H1 (cell line): ENCODE data around the gene SPOCD1. TPM values are rescaled to one million over a fixed set of nuclear protein-coding genes. Genes with fewer than 3 reads are reported as not detected.

Experiments used
- ASH2L ChIP-seq: fragments of 200-600, 300-600 bp; sonication (generic); IDR thresholded peaks from one replicate; pipeline ENCODE4 v1.7.1; 2017; ENCODE audit warnings: low read length
- CBX5 ChIP-seq: fragments of 300-800, 300-1000 bp; sonication (generic); IDR thresholded peaks from 2 replicates; pipeline ENCODE4 v1.7.1; 2016; ENCODE audit warnings: antibody characterized with exemption, low read length, low read depth
- EGR1 ChIP-seq: IDR thresholded peaks from 2 replicates; pipeline ENCODE4 v1.6.1; 2011; ENCODE audit warnings: low read depth, low read length, borderline replicate concordance
- EP300 ChIP-seq, 2 experiments: IDR thresholded peaks; 1 replicate in 1 of 2; 2 replicates in 1 of 2; pipeline ENCODE4 v1.6.1; 2011 to 2012; ENCODE audit warnings: low read depth in 2 of 2, low read length in 2 of 2, mild to moderate bottlenecking in 2 of 2, borderline replicate concordance in 1 of 2, inconsistent platforms in 1 of 2, moderate library complexity in 1 of 2
- GTF2F1 ChIP-seq: IDR thresholded peaks from 2 replicates; pipeline ENCODE4 v1.6.1; 2012; ENCODE audit warnings: low read depth, low read length, improper control_type of control experiment, borderline replicate concordance
- HDAC2 ChIP-seq, 2 experiments: fragments of 300-600 bp in 1 of 2; sonication (generic) in 1 of 2; IDR thresholded peaks; 2 replicates each; pipeline ENCODE4 v1.6.1; 2011 to 2012; ENCODE audit warnings: low read depth in 2 of 2, low read length in 2 of 2, mild to moderate bottlenecking in 2 of 2, moderate library complexity in 2 of 2, borderline replicate concordance in 1 of 2, inconsistent platforms in 1 of 2
- JUND ChIP-seq: IDR thresholded peaks from 2 replicates; pipeline ENCODE4 v1.6.1; 2011; ENCODE audit warnings: mild to moderate bottlenecking, improper control_type of control experiment, low read length
- KDM4A ChIP-seq: IDR thresholded peaks from one replicate; pipeline ENCODE4 v1.7.1; 2012; ENCODE audit warnings: low read depth, mild to moderate bottlenecking, moderate library complexity, low read length, inconsistent platforms; ENCODE audit not compliant: severe bottlenecking
- POU5F1 ChIP-seq: IDR thresholded peaks from 2 replicates; pipeline ENCODE4 v1.6.1; 2011; ENCODE audit warnings: low read depth, mild to moderate bottlenecking, low read length, moderate library complexity
- RBBP5 ChIP-seq: IDR thresholded peaks from 2 replicates; pipeline ENCODE4 v1.7.1; 2012; ENCODE audit warnings: low read depth, mild to moderate bottlenecking, inconsistent platforms, low read length, moderate library complexity, borderline replicate concordance
- RFX5 ChIP-seq: IDR thresholded peaks from 2 replicates; pipeline ENCODE4 v1.6.1; 2011; ENCODE audit warnings: low read depth, low read length, improper control_type of control experiment, borderline replicate concordance
- RNF2 ChIP-seq: fragments of 200-900, 300-1000 bp; sonication (generic); IDR thresholded peaks from 2 replicates; pipeline ENCODE4 v1.7.1; 2016; ENCODE audit warnings: borderline replicate concordance, low read depth, mild to moderate bottlenecking, antibody characterized with exemption, low read length; ENCODE audit not compliant: poor library complexity, severe bottlenecking; ENCODE audit errors: missing control alignments
- SIN3A ChIP-seq, 2 experiments: IDR thresholded peaks in 1 of 2; conservative IDR thresholded peaks in 1 of 2; 2 replicates each; pipeline ENCODE4 v1.6.1; 2011 to 2012; ENCODE audit warnings: low read length in 2 of 2, improper control_type of control experiment in 1 of 2, low read depth in 1 of 2, mild to moderate bottlenecking in 1 of 2
- SP2 ChIP-seq: IDR thresholded peaks from 2 replicates; pipeline ENCODE4 v1.6.1; 2012; ENCODE audit warnings: mild to moderate bottlenecking, low read length, inconsistent platforms
- SP4 ChIP-seq: IDR thresholded peaks from 2 replicates; pipeline ENCODE4 v1.6.1; 2012; ENCODE audit warnings: low read length, inconsistent platforms
- TAF1 ChIP-seq: IDR thresholded peaks from 2 replicates; pipeline ENCODE4 v1.6.1; 2011; ENCODE audit warnings: mild to moderate bottlenecking, low read depth, low read length
- TBP ChIP-seq: IDR thresholded peaks from 2 replicates; pipeline ENCODE4 v1.6.1; 2011; ENCODE audit warnings: low read depth, low read length, improper control_type of control experiment
- TCF12 ChIP-seq: IDR thresholded peaks from 2 replicates; pipeline ENCODE4 v1.6.1; 2011; ENCODE audit warnings: low read depth, mild to moderate bottlenecking, low read length
- polyA plus RNA-seq, 7 experiments: library from polyadenylated mRNA; depleted of rRNA in 3 of 7; stranded (reverse) in 5 of 7; unstranded in 2 of 7; fragments of >200 nt in 5 of 7; fragments of 200-250 nt in 2 of 7; gene quantifications; 1 replicate in 5 of 7; 2 replicates in 1 of 7; 4 replicates in 1 of 7; pipeline versions ENCODE4 v1.2.1 to v1.2.3, GENCODE V29; 2011 to 2013; ENCODE audit warnings: missing spikeins in 2 of 7, mixed read lengths in 2 of 7
- total RNA-seq: library from RNA; stranded (reverse); fragmentation: NEBNext Ultra II Directional; extraction: Animal tissue kit (Norgen Biotek cat#: 25700); gene quantifications from 2 replicates; pipeline ENCODE4 v1.2.1, GENCODE V29; 2021
- TF ChIP-seq, protein P1 (sequence below): IDR thresholded peaks from 2 replicates; pipeline ENCODE4 v1.6.1; 2012; ENCODE audit warnings: low read length, inconsistent platforms
- TF ChIP-seq, protein P2 (sequence below): IDR thresholded peaks from 2 replicates; pipeline ENCODE4 v1.6.1; 2011; ENCODE audit warnings: low read depth, mild to moderate bottlenecking, low read length; ENCODE audit not compliant: insufficient read depth

SPOCD1 gene
- total and polyA plus RNA-seq, 2 of the 8 experiments (the other 6 are each of a cell fraction or from before 2014, with no cell fraction given) = 1.8 to 2.9 TPM

DNA sequence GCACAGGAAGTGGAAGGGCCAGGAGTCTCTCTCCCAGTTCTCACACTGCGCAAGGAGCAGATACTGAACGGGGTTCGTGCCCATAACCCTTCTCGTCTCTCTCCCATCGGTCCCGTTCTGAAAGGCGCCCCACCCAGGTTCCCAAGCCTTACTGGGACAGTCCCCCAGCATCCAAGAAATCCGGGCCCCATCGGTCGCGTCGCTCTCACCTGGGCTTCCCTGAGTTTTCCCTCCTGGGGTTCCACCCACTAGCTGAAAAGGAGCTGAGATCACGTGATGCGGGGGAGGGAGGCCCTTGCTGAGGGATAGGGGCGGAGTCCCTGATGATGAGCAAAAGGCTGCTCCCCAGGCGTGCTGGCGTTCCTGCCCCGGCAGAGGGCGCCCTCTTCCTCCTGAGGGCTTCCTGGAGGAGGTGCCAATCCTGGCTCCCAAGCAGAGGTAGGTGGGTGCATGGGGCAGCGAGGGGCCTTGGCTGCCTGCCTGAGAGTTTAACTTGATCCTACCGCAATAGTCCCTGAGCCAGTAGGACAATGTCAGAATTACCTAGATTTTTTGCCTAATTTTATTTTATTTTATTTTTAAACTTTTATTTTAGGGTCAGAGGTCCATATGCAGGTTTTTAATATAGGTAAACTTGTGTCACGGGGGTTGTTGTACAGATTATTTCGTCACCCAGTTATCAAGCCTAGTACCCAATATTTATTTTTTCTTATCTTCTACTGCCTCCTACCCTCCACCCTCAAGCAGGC, at the start of gene SPOCD1 (continued):
- peak in 1 of 2 experiments; percentile 70; a peak in 1 of 4 replicates for TF ChIP-seq HDAC2 (IDR thresholded peaks at IDR 0.05; ENCODE audit: borderline replicate concordance in 1 of 2, low read depth in 2 of 2, low read length in 2 of 2)
- TF ChIP-seq RBBP5 = no peak
- no peak for TF ChIP-seq CBX5
- peak; percentile 74; the same call in 1 of the 2 replicates for TF ChIP-seq GTF2F1
- TF ChIP-seq RNF2 = no peak
- no peak for TF ChIP-seq ASH2L
- TF ChIP-seq, protein P1, sequence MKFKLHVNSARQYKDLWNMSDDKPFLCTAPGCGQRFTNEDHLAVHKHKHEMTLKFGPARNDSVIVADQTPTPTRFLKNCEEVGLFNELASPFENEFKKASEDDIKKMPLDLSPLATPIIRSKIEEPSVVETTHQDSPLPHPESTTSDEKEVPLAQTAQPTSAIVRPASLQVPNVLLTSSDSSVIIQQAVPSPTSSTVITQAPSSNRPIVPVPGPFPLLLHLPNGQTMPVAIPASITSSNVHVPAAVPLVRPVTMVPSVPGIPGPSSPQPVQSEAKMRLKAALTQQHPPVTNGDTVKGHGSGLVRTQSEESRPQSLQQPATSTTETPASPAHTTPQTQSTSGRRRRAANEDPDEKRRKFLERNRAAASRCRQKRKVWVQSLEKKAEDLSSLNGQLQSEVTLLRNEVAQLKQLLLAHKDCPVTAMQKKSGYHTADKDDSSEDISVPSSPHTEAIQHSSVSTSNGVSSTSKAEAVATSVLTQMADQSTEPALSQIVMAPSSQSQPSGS = no peak
- no peak for TF ChIP-seq KDM4A
- TF ChIP-seq, protein P2, sequence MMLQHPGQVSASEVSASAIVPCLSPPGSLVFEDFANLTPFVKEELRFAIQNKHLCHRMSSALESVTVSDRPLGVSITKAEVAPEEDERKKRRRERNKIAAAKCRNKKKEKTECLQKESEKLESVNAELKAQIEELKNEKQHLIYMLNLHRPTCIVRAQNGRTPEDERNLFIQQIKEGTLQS = peak; percentile 92
- TF ChIP-seq SP4 = peak; percentile 86; the same call in 1 of the 2 replicates
- TF ChIP-seq EP300 (IDR thresholded peaks at IDR 0.05; ENCODE audit: borderline replicate concordance in 1 of 2, low read depth in 2 of 2, low read length in 2 of 2) = no peak
- 0 out of 4 replicates have a peak, but pooled peaks of 1 of the 2 experiments have one; percentile 48 for TF ChIP-seq SIN3A (conservative IDR thresholded peaks at IDR 0.05 in 1 of 2, IDR thresholded peaks at IDR 0.05 in 1 of 2; ENCODE audit: low read depth in 1 of 2, low read length in 2 of 2)
- TF ChIP-seq SP2 = no peak
- no peak for TF ChIP-seq TCF12
- no peak for TF ChIP-seq POU5F1
- no peak for TF ChIP-seq RFX5
- no peak; the same call in 1 of the 2 replicates for TF ChIP-seq TBP
- peak; percentile 43; the same call in 1 of the 2 replicates for TF ChIP-seq TAF1
- TF ChIP-seq JUND = no peak
- peak; percentile 95 for TF ChIP-seq EGR1
